ENCODE data around the gene ELOVL2.
"Not testable (repeated sequence)": the region's sequence is repeated elsewhere in the genome, so short reads cannot be mapped to it uniquely, and the experiment has no call there.

ELOVL2 gene

GRCh38 chr6:11025130-11025529 is 19.0 kb downstream of the ELOVL2 start:
- no peak overlapping the region for H3K4me3 ChIP-seq (ENCODE audit: low read depth, low read length)

- H3K4me3 ChIP-seq (ENCODE audit: low read depth, low read length), result no peak overlapping the region
These were observed 21.1 kb downstream of the ELOVL2 start for GRCh38 chr6:11023032-11023431.

GRCh38 chr6:11021714-11022113 is 22.4 kb downstream of the ELOVL2 start:
- no peak overlapping the region for H3K4me3 ChIP-seq (ENCODE audit: low read depth, low read length)

- no peak overlapping the region for H3K4me3 ChIP-seq (ENCODE audit: low read depth, low read length)
These were observed 23.1 kb downstream of the ELOVL2 start for GRCh38 chr6:11021003-11021402.

GRCh38 chr6:11018225-11018624 is 25.9 kb downstream of the ELOVL2 start:
- no peak overlapping the region for H3K4me3 ChIP-seq (ENCODE audit: low read depth, low read length)

GRCh38 chr6:11017090-11017489 is 27.0 kb downstream of the ELOVL2 start:
- no peak overlapping the region for H3K4me3 ChIP-seq (ENCODE audit: low read depth, low read length)

- H3K4me3 ChIP-seq (ENCODE audit: low read depth, low read length), result no peak overlapping the region
These were observed 27.7 kb downstream of the ELOVL2 start for GRCh38 chr6:11016452-11016851.

GRCh38 chr6:11015102-11015501 is 29.0 kb downstream of the ELOVL2 start:
- no peak overlapping the region for H3K4me3 ChIP-seq (ENCODE audit: low read depth, low read length)

- H3K4me3 ChIP-seq (ENCODE audit: low read depth, low read length), result no peak overlapping the region
These were observed 30.4 kb downstream of the ELOVL2 start for GRCh38 chr6:11013721-11014070.

- H3K4me3 ChIP-seq (ENCODE audit: low read depth, low read length), result no peak overlapping the region
These were observed 31.0 kb downstream of the ELOVL2 start for GRCh38 chr6:11012976-11013720.

GRCh38 chr6:11012295-11012754 is 31.8 kb downstream of the ELOVL2 start:
- no peak overlapping the region for H3K4me3 ChIP-seq (ENCODE audit: low read depth, low read length)

- no peak overlapping the region for H3K4me3 ChIP-seq (ENCODE audit: low read depth, low read length)
These were observed 32.3 kb downstream of the ELOVL2 start for GRCh38 chr6:11011787-11012234.

GRCh38 chr6:11009353-11009752 is 34.8 kb downstream of the ELOVL2 start:
- H3K4me3 ChIP-seq (ENCODE audit: low read depth, low read length), result no peak overlapping the region

- H3K4me3 ChIP-seq (ENCODE audit: low read depth, low read length), result no peak overlapping the region
These were observed 35.3 kb downstream of the ELOVL2 start for GRCh38 chr6:11008821-11009220.

- no peak overlapping the region for H3K4me3 ChIP-seq (ENCODE audit: low read depth, low read length)
These were observed 36.1 kb downstream of the ELOVL2 start for GRCh38 chr6:11007715-11008608.

- H3K4me3 ChIP-seq (ENCODE audit: low read depth, low read length), result no peak overlapping the region
These were observed 38.0 kb downstream of the ELOVL2 start for GRCh38 chr6:11006061-11006460.

- H3K4me3 ChIP-seq (ENCODE audit: low read depth, low read length), result not testable (repeated sequence)
These were observed 40.8 kb downstream of the ELOVL2 start for GRCh38 chr6:11003297-11003696.

- H3K4me3 ChIP-seq (ENCODE audit: low read depth, low read length), result no peak overlapping the region
These were observed 41.9 kb downstream of the ELOVL2 start for GRCh38 chr6:11002176-11002575.

GRCh38 chr6:10999994-11000393 is 44.1 kb downstream of the ELOVL2 start:
- H3K4me3 ChIP-seq (ENCODE audit: low read depth, low read length), result no peak overlapping the region

GRCh38 chr6:10995114-10995707 is 48.9 kb downstream of the ELOVL2 start:
- H3K4me3 ChIP-seq (ENCODE audit: low read depth, low read length), result no peak overlapping the region

GRCh38 chr6:10993896-10994295 is 50.2 kb downstream of the ELOVL2 start:
- no peak overlapping the region for H3K4me3 ChIP-seq (ENCODE audit: low read depth, low read length)

GRCh38 chr6:10991115-10991514 is 53.0 kb downstream of the ELOVL2 start:
- H3K4me3 ChIP-seq (ENCODE audit: low read depth, low read length), result no peak overlapping the region

Data from iPS-11a (cell line).